Measurements from ENCODE around the gene MCF2L2. TPM values are rescaled to one million over a fixed set of nuclear protein-coding genes. Genes with fewer than 3 reads are reported as not detected.

MCF2L2 gene
- total and polyA plus RNA-seq, 10 donors: 0.46 to 37.7 (median 17.6) TPM

DNA sequence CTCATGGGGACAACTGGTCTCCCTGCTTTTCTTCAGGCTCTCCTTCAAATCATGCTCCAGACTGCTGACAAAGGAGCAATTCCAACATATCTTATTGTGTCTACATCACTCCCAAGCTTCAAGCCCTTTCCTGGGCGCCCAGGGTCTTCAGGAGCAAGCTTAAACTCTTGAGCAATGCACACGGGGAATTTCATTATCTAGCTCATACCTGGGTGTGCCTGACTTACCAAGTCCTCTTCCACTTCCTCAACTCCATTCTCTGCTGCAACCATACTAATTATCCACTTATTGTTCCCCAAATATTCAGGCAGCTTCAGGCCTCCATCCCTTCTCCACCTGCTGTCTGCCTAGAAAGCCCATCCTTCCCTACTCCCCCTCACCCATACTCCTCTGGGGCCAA is 124.7 kb downstream of the MCF2L2 start:
- H3K36me3 ChIP-seq: peaks cover 0 to 20% (median 0%) of the 10 kb centered on the region in 6 donors
- 55 to 81% (median 74%) methylated on average over 2 of the region's 2 CpGs for WGBS, 5 donors
- DNase-seq: no peak
- H3K27me3 ChIP-seq (replicated peaks in 1 of 7): no peaks in the 10 kb centered on the region
- no peaks in the 10 kb centered on the region for H3K9me3 ChIP-seq
- no peak overlapping the region for H3K27ac ChIP-seq
- no peak for TF ChIP-seq POLR2A (IDR thresholded peaks at IDR 0.05)
- TF ChIP-seq CTCF (IDR thresholded peaks at IDR 0.05 in 8 of 11, conservative IDR thresholded peaks at IDR 0.05 in 3 of 11): no peak
- no peak for TF ChIP-seq POLR2AphosphoS5 (IDR thresholded peaks at IDR 0.05)
- peaks cover 0 to 44% (median 6%) of the 10 kb centered on the region in 6 donors for H3K4me1 ChIP-seq
- no peak overlapping the region for H3K4me3 ChIP-seq
- intact Hi-C loops (cut with DNase I; ENCODE audit: low total_unique reads): no loop called here

- no peaks in the 10 kb centered on the region for H3K9me3 ChIP-seq
- TF ChIP-seq POLR2A (IDR thresholded peaks at IDR 0.05): no peak
- TF ChIP-seq CTCF (IDR thresholded peaks at IDR 0.05 in 8 of 11, conservative IDR thresholded peaks at IDR 0.05 in 3 of 11): no peak
- TF ChIP-seq POLR2AphosphoS5 (IDR thresholded peaks at IDR 0.05): no peak
- intact Hi-C loops (cut with DNase I; ENCODE audit: low total_unique reads): no loop called here
- H3K4me3 ChIP-seq: no peak overlapping the region
- no peak overlapping the region for H3K27ac ChIP-seq
- H3K36me3 ChIP-seq: peaks cover 0 to 17% (median 0%) of the 10 kb centered on the region in 6 donors
- 49 to 58% (median 54%) methylated on average over 8 of the region's 8 CpGs for WGBS, 5 donors
- DNase-seq: no peak
- peaks cover 0 to 39% (median 5%) of the 10 kb centered on the region in 6 donors for H3K4me1 ChIP-seq
- H3K27me3 ChIP-seq (replicated peaks in 1 of 7): no peaks in the 10 kb centered on the region
Measured at GRCh38 chr3:183301937-183302580, 126.4 kb downstream of the MCF2L2 start.

GRCh38 chr3:183300996-183301562 is 127.3 kb downstream of the MCF2L2 start:
- Histone ChIP-seq H3K27ac (no peak overlapping the region), H3K4me1 (peaks cover 0 to 37% (median under 1%) of the 10 kb centered on the region in 6 donors), H3K36me3 (peaks cover 0 to 23% (median 0%) of the 10 kb centered on the region in 6 donors), H3K4me3 (no peak overlapping the region), H3K9me3 (no peaks in the 10 kb centered on the region), H3K27me3 (replicated peaks in 1 of 7) (no peaks in the 10 kb centered on the region)
- TF ChIP-seq POLR2A (IDR thresholded peaks at IDR 0.05) (no peak), POLR2AphosphoS5 (IDR thresholded peaks at IDR 0.05) (no peak), CTCF (IDR thresholded peaks at IDR 0.05 in 8 of 11, conservative IDR thresholded peaks at IDR 0.05 in 3 of 11) (no peak)
- 82 to 94% (median 83%) methylated on average over 6 of the region's 6 CpGs for WGBS, 5 donors
- DNase-seq: no peak
- intact Hi-C loops (cut with DNase I; ENCODE audit: low total_unique reads): no loop called here

DNA sequence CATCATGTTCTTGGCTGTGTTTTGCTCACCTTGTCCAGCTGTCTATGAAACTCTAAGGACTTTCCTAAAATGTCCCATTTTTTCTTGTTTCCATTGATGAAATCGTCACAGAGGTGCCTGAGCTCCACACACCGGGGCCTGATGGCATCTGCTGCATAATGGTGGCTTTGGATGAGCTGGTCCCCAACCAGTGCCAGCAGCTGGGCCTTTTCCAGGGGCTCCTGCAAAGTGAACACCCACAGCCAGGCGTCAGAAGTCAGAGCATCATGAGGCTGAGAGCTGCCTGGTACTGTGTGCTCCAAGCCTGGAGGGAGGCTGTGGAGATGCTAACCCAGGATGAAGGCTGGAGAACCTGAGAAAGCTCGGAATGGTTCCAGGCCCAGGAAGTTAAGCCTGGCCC is 128.4 kb downstream of the MCF2L2 start:
- DNase-seq: no peak
- no peaks in the 10 kb centered on the region for H3K27me3 ChIP-seq (replicated peaks in 1 of 7)
- WGBS, 5 donors: 92 to 97% (median 96%) methylated on average over 4 of the region's 4 CpGs
- H3K36me3 ChIP-seq: peaks cover 0 to 29% (median 0%) of the 10 kb centered on the region in 6 donors
- peaks cover 0 to 46% (median 6%) of the 10 kb centered on the region in 6 donors for H3K4me1 ChIP-seq
- no peak overlapping the region for H3K4me3 ChIP-seq
- intact Hi-C loops (cut with DNase I; ENCODE audit: low total_unique reads): no loop called here
- no peak for TF ChIP-seq CTCF (IDR thresholded peaks at IDR 0.05 in 8 of 11, conservative IDR thresholded peaks at IDR 0.05 in 3 of 11)
- TF ChIP-seq POLR2A (IDR thresholded peaks at IDR 0.05): no peak
- TF ChIP-seq POLR2AphosphoS5 (IDR thresholded peaks at IDR 0.05): no peak
- no peak overlapping the region for H3K27ac ChIP-seq
- no peaks in the 10 kb centered on the region for H3K9me3 ChIP-seq

Measured in spleen (tissue), 11 donors.